AG09319 (cell line): ENCODE data around the gene DYSF.

Experiments
- DNase-seq: peaks from one replicate; pipeline ENCODE4 v3.0.0-alpha.2; 2010; ENCODE audit warnings: low read depth; ENCODE audit errors: extremely low read depth
- TF ChIP-seq, protein P1 (sequence below): IDR thresholded peaks from 2 replicates; pipeline ENCODE4 v1.5.1; 2011; ENCODE audit warnings: low read depth, mild to moderate bottlenecking, inconsistent platforms, low read length, moderate library complexity

The DYSF gene

GRCh38 chr2:71615767-71616730 lies 162.7 kb downstream of the DYSF start:
- DNase-seq, result no peak

GRCh38 chr2:71617266-71617665 lies 163.9 kb downstream of the DYSF start:
- no peak for DNase-seq

More at GRCh38 chr2:71615767-71616730, 162.7 kb downstream of the DYSF start:
- TF ChIP-seq, protein P1, sequence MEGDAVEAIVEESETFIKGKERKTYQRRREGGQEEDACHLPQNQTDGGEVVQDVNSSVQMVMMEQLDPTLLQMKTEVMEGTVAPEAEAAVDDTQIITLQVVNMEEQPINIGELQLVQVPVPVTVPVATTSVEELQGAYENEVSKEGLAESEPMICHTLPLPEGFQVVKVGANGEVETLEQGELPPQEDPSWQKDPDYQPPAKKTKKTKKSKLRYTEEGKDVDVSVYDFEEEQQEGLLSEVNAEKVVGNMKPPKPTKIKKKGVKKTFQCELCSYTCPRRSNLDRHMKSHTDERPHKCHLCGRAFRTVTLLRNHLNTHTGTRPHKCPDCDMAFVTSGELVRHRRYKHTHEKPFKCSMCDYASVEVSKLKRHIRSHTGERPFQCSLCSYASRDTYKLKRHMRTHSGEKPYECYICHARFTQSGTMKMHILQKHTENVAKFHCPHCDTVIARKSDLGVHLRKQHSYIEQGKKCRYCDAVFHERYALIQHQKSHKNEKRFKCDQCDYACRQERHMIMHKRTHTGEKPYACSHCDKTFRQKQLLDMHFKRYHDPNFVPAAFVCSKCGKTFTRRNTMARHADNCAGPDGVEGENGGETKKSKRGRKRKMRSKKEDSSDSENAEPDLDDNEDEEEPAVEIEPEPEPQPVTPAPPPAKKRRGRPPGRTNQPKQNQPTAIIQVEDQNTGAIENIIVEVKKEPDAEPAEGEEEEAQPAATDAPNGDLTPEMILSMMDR, result no peak

GRCh38 chr2:71618327-71619113 lies 165.2 kb downstream of the DYSF start:
- DNase-seq, result no peak
- TF ChIP-seq, protein P1, result no peak

More at GRCh38 chr2:71617266-71617665, 163.9 kb downstream of the DYSF start:
- TF ChIP-seq, protein P1, result no peak

DNA sequence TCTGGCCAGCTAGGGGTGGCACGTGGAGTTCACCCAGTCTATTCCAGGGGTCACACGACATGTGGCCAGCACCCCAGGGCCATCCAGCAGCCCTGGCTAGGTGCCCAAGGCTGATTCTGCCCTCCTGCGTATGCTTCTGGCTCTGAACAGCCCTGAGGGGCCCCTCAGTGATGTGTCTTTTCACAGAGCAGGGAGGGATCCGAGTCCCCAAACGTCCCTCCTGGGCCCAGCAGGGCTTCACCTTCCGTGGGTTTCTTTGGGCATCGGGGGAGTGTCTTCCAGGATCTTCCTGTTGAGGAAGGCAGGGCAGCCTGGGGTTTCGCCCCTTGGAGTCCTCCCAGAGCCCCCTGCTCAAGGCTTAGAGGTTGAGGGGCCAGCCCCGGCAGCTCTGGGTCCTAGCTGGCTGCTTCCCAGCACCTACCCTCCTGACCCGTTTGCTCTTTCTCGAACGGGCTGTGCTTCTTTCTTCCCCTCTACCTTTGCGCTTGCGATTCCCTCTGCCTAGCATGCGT lies 165.9 kb downstream of the DYSF start:
- TF ChIP-seq, protein P1, result no peak
- no peak for DNase-seq

DNA sequence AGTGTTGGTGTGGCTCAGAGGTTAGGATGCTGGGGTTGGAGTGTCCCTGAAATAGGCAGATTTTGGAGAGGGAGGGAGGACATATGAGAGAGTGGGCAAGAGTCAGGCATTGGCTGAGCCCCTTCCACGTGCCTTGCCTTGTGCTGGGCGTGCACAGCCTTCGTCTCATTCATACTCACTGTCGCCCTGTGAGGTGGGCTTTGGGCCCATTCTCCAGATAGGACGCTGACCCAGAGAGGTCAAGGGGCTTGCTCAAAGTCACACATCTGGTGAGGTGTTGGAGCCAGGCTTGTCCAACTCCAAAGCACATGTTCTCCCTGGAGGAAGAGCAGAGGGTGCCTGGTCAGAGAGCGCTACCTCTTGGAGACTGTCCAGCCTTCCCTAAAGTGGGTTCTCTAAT lies 166.8 kb downstream of the DYSF start:
- TF ChIP-seq, protein P1, result no peak
- no peak for DNase-seq

GRCh38 chr2:71620851-71621251 lies 167.5 kb downstream of the DYSF start:
- no peak for DNase-seq
- TF ChIP-seq, protein P1, result no peak
